HepG2 (cell line): Measurements from ENCODE around the gene CYP2A13. TPM values are rescaled to one million over a fixed set of nuclear protein-coding genes. Genes with fewer than 3 reads are reported as not detected.

ENCODE experiments used
- ATAC-seq: fragments of 200-7000 bp; cut with Tn5 transposase; 3 replicates; pipeline ENCODE4 v1.9.1; 2020; ENCODE audit warnings: mild to moderate bottlenecking, moderate library complexity
- BruUV-seq: library from RNA; stranded (reverse); fragments of 400-500 nt; replicated peaks from 2 replicates; lab custom pipeline; 2021; lab: Mats Ljungman, UMichigan
- CTCF ChIA-PET: fragments of 300-600 bp; formaldehyde crosslinking; extraction: SDS; loops from one replicate; lab custom pipeline; 2021; ENCODE audit warnings: low total read pairs, inconsistent platforms, low intra/inter-chr PET ratio; lab: Yijun Ruan, JAX
- POLR2A ChIA-PET: fragments of 350-600 bp; sonication (Branson Sonifier 250); formaldehyde crosslinking; loops from one replicate; lab custom pipeline; 2020; ENCODE audit warnings: antibody characterized with exemption, inconsistent platforms; lab: Yijun Ruan, JAX
- DNase-seq: peaks from one replicate; pipeline ENCODE4 v3.0.0-alpha.2; 2015; ENCODE audit warnings: low spot score
- FAIRE-seq: peaks from 3 replicates; lab custom pipeline; 2011; peaks lifted over from hg19 to GRCh38; lab: Jason Lieb, UNC
- H2AFZ ChIP-seq: one replicate; pipeline ENCODE4 v1.6.1; 2011; ENCODE audit warnings: low read length, inconsistent platforms
- H3K27ac ChIP-seq: fragments of 300-600 bp; 3 replicates; pipeline ENCODE4 v1.8.0; 2011; ENCODE audit warnings: mixed run types, mild to moderate bottlenecking, mixed read lengths, low read length, inconsistent platforms; ENCODE audit not compliant: insufficient read depth; ENCODE audit errors: extremely low read length
- H3K27me3 ChIP-seq, 2 experiments: fragments of 200-600 bp in 1 of 2; 2 replicates in 1 of 2; 3 replicates in 1 of 2; pipeline versions ENCODE4 v1.6.0 to v1.8.0; 2011; ENCODE audit warnings: low read length in 2 of 2, mild to moderate bottlenecking in 2 of 2, moderate library complexity in 2 of 2, inconsistent platforms in 1 of 2; ENCODE audit not compliant: insufficient read depth in 2 of 2, control insufficient read depth in 1 of 2
- H3K36me3 ChIP-seq, 2 experiments: fragments of 200-600 bp in 1 of 2; replicated peaks in 1 of 2; 2 replicates in 1 of 2; 3 replicates in 1 of 2; pipeline versions ENCODE4 v1.5.1 to v1.8.0; 2011; ENCODE audit warnings: low read length in 2 of 2, inconsistent platforms in 1 of 2; ENCODE audit not compliant: insufficient read depth in 2 of 2, control insufficient read depth in 1 of 2
- H3K4me1 ChIP-seq: 2 replicates; pipeline ENCODE4 v1.5.1; 2012; ENCODE audit warnings: low read length, inconsistent platforms; ENCODE audit not compliant: insufficient read depth
- H3K4me2 ChIP-seq: 2 replicates; pipeline ENCODE4 v1.6.0; 2011; ENCODE audit warnings: low read depth, low read length, inconsistent platforms
- H3K4me3 ChIP-seq, 3 experiments: fragments of 200-600 bp in 1 of 3; sonication (generic), shearing (Covaris generic) in 1 of 3; replicated peaks in 1 of 3; 2 replicates each; pipeline ENCODE4 v1.5.1; 2011 to 2016; ENCODE audit warnings: low read length in 3 of 3, inconsistent platforms in 2 of 3, low read depth in 2 of 3, mild to moderate bottlenecking in 2 of 3, control low read depth in 1 of 3, mixed read lengths in 1 of 3; ENCODE audit not compliant: insufficient read depth in 1 of 3
- H3K79me2 ChIP-seq: one replicate; pipeline ENCODE4 v1.6.1; 2011; ENCODE audit warnings: low read length, inconsistent platforms; ENCODE audit not compliant: insufficient read depth
- H3K9ac ChIP-seq: 2 replicates; pipeline ENCODE4 v1.6.0; 2011; ENCODE audit warnings: mild to moderate bottlenecking, low read depth, low read length, inconsistent platforms; ENCODE audit not compliant: insufficient read depth
- H3K9me3 ChIP-seq: 2 replicates; pipeline ENCODE4 v1.5.1; 2012; ENCODE audit warnings: mild to moderate bottlenecking, low read length
- H4K20me1 ChIP-seq: 2 replicates; pipeline ENCODE4 v1.6.0; 2011; ENCODE audit warnings: inconsistent platforms, mild to moderate bottlenecking, low read length, moderate library complexity; ENCODE audit not compliant: insufficient read depth
- CENPT ChIP-seq: sonication (generic); formaldehyde crosslinking; IDR thresholded peaks from 2 replicates; pipeline ENCODE4 v1.8.0; 2022; ENCODE audit warnings: low read depth, mild to moderate bottlenecking, moderate library complexity, missing genetic modification reagents
- HHEX ChIP-seq: IDR thresholded peaks from 2 replicates; pipeline ENCODE4 v1.6.1; 2016; ENCODE audit warnings: control low read depth
- NFATC3 ChIP-seq: sonication (generic); formaldehyde crosslinking; IDR thresholded peaks from 2 replicates; pipeline ENCODE4 v1.5.1; 2020; ENCODE audit warnings: mild to moderate bottlenecking, missing genetic modification reagents
- NFIB ChIP-seq: sonication (generic); formaldehyde crosslinking; IDR thresholded peaks from 2 replicates; pipeline ENCODE4 v1.9.0; 2021; ENCODE audit warnings: missing genetic modification reagents, mild to moderate bottlenecking, borderline replicate concordance
- NFRKB ChIP-seq: fragments of 450-650 bp; IDR thresholded peaks from 2 replicates; pipeline ENCODE4 v1.6.1; 2017
- NKX3-1 ChIP-seq: sonication (generic); formaldehyde crosslinking; IDR thresholded peaks from 2 replicates; pipeline ENCODE4 v1.5.0; 2020; ENCODE audit warnings: missing genetic modification reagents
- RBM39 ChIP-seq: fragments of 200-400 bp; formaldehyde crosslinking; IDR thresholded peaks from one replicate; pipeline ENCODE4 v1.6.1; 2018; ENCODE audit warnings: antibody characterized with exemption, mild to moderate bottlenecking, low read depth, low read length; ENCODE audit not compliant: poor library complexity, severe bottlenecking
- RXRA ChIP-seq: sonication (generic); formaldehyde crosslinking; IDR thresholded peaks from 2 replicates; pipeline ENCODE4 v1.5.1; 2020; ENCODE audit warnings: missing genetic modification reagents
- SRY ChIP-seq: sonication (generic); formaldehyde crosslinking; IDR thresholded peaks from 2 replicates; pipeline ENCODE4 v1.8.0; 2022; ENCODE audit warnings: mild to moderate bottlenecking, missing genetic modification reagents
- STAT5B ChIP-seq: sonication (generic); formaldehyde crosslinking; IDR thresholded peaks from 2 replicates; pipeline ENCODE4 v1.4.0; 2020; ENCODE audit warnings: missing genetic modification reagents
- TGIF2 ChIP-seq: IDR thresholded peaks from 2 replicates; pipeline ENCODE4 v1.6.1; 2016; ENCODE audit warnings: control low read depth, missing compliant biosample characterization
- ZEB1 ChIP-seq: IDR thresholded peaks from 2 replicates; pipeline ENCODE4 v1.6.1; 2012; ENCODE audit warnings: mild to moderate bottlenecking, low read depth, inconsistent platforms; ENCODE audit not compliant: insufficient replicate concordance
- ZNF3 ChIP-seq: IDR thresholded peaks from 2 replicates; pipeline ENCODE4 v1.7.0; 2017; ENCODE audit warnings: inconsistent platforms
- ZNF350 ChIP-seq: sonication (generic); formaldehyde crosslinking; IDR thresholded peaks from 2 replicates; pipeline ENCODE4 v1.4.0; 2020; ENCODE audit warnings: mild to moderate bottlenecking, low read depth, missing genetic modification reagents, borderline replicate concordance
- ZNF547 ChIP-seq: sonication (generic); formaldehyde crosslinking; IDR thresholded peaks from 2 replicates; pipeline ENCODE4 v1.5.1; 2020; ENCODE audit warnings: mild to moderate bottlenecking, missing genetic modification reagents
- ZNF564 ChIP-seq: sonication (generic); formaldehyde crosslinking; IDR thresholded peaks from 2 replicates; pipeline ENCODE4 v1.8.1; 2023; ENCODE audit warnings: mild to moderate bottlenecking, missing genetic modification reagents
- ZNF607 ChIP-seq: sonication (generic); formaldehyde crosslinking; IDR thresholded peaks from 2 replicates; pipeline ENCODE4 v1.5.1; 2020; ENCODE audit warnings: missing genetic modification reagents, mild to moderate bottlenecking, borderline replicate concordance
- ZNF629 ChIP-seq: sonication (generic); formaldehyde crosslinking; conservative IDR thresholded peaks from 2 replicates; pipeline ENCODE4 v1.5.0; 2020; ENCODE audit warnings: missing genetic modification reagents
- WGBS: methylation state at CpG from one replicate; pipeline ENCODE4 v1.1.6; 2017; ENCODE audit warnings: low lambda C conversion rate; 5-methylcytosine and 5-hydroxymethylcytosine counted together
- in situ Hi-C: cut with HindIII; loops from 2 replicates; pipeline ENCODE4 v1.10.0; 2017; ENCODE audit warnings: low pct_unique_long_range_greater_than_20kb; ENCODE audit not compliant: extremely low pct_ligation_motif_present
- intact Hi-C: fragments of 100-400 bp; cut with micrococcal nuclease; formaldehyde crosslinking; loops from one replicate; pipeline ENCODE4 v1.10.0; 2022; ENCODE audit not compliant: unreplicated experiment
- polyA plus RNA-seq, 8 experiments: library from polyadenylated mRNA; depleted of rRNA in 3 of 8; stranded (reverse) in 7 of 8; unstranded in 1 of 8; fragments of >200 nt; fragmentation: Illumina TruSeq in 4 of 8; extraction: Trizol in 4 of 8; gene quantifications; 2 replicates each; pipeline versions ENCODE4 v1.2.1 to v1.2.3, GENCODE V29; 2011 to 2016; ENCODE audit warnings: low read depth in 4 of 8, missing spikeins in 1 of 8, mixed read lengths in 1 of 8; ENCODE audit not compliant: insufficient read depth in 1 of 8
- total RNA-seq, 5 experiments: library from RNA; depleted of rRNA; stranded (reverse); fragments of >200 nt; fragmentation: Illumina TruSeq; extraction: Trizol; gene quantifications; 2 replicates each; pipeline ENCODE4 v1.2.3, GENCODE V29; 2016; ENCODE audit warnings: low read depth in 1 of 5
- TF ChIP-seq, protein P1 (sequence below): IDR thresholded peaks from 2 replicates; pipeline ENCODE4 v1.6.1; 2018; ENCODE audit warnings: missing genetic modification reagents
- TF ChIP-seq, protein P2 (sequence below): sonication (generic); formaldehyde crosslinking; IDR thresholded peaks from 2 replicates; pipeline ENCODE4 v1.5.0; 2020; ENCODE audit warnings: missing genetic modification reagents, mild to moderate bottlenecking, borderline replicate concordance

CYP2A13 gene
- total and polyA plus RNA-seq, 2 of the 13 experiments (the other 11 are each of a cell fraction or from before 2014, with no cell fraction given) = not detected

DNA sequence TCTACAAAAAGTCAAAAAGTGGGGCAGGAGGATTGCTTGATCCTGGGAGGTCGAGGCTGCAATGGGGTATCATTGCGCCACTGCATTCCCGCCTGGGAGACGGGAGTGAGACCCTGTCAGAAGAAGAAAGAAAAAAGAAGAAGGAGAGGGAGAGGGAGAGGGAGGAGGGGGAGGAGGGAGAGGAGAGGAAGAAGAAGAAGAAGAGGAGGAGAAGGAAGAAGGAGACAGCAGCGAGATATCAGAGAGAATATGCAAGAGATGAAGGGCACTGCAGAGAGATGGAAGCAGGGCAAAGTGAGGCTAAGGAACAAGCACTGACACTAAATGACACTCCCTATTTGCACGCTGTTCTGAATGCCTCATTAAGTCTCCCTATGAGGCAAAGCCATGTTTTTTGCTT is 40.4 kb downstream of the CYP2A13 start:
- Histone ChIP-seq H3K9me3 (no peaks in the 10 kb centered on the region), H3K27me3 (peaks cover 1 to 4% of the 10 kb centered on the region in 2 experiments; a peak in 4 of 5 replicates), H3K27ac (no peak overlapping the region), H3K4me1 (no peaks in the 10 kb centered on the region), H4K20me1 (no peaks in the 10 kb centered on the region), H3K36me3 (no peaks in the 10 kb centered on the region), H3K4me2 (no peak overlapping the region), H3K4me3 (no peak overlapping the region), H3K9ac (no peak overlapping the region), H2AFZ (no peak overlapping the region), H3K79me2 (no peaks in the 10 kb centered on the region)
- CTCF ChIA-PET = interaction anchor here (0.7 kb wide), 1 partner anchor 314 kb away, joined by 3 read pairs; no protein-coding TSS in a partner anchor
- 42% methylated on average over 6 of the region's 6 CpGs for WGBS
- in situ Hi-C loops (loop anchor here (25.0 kb wide), 1 partner anchor 466 kb away; no protein-coding TSS in a partner anchor), intact Hi-C loops (no loop called here)
- no peak for DNase-seq
- no peak for TF ChIP-seq ZEB1
- TF ChIP-seq ZNF350 (CRISPR knock-in tag) = no peak
- TF ChIP-seq ZNF564 (CRISPR knock-in tag) = no peak
- TF ChIP-seq NFATC3 (CRISPR knock-in tag) = no peak
- no peak for TF ChIP-seq NFRKB
- TF ChIP-seq, protein P1, sequence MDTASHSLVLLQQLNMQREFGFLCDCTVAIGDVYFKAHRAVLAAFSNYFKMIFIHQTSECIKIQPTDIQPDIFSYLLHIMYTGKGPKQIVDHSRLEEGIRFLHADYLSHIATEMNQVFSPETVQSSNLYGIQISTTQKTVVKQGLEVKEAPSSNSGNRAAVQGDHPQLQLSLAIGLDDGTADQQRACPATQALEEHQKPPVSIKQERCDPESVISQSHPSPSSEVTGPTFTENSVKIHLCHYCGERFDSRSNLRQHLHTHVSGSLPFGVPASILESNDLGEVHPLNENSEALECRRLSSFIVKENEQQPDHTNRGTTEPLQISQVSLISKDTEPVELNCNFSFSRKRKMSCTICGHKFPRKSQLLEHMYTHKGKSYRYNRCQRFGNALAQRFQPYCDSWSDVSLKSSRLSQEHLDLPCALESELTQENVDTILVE (CRISPR knock-in tag) = no peak
- no peak for TF ChIP-seq ZNF607 (CRISPR knock-in tag)
- TF ChIP-seq NFIB (CRISPR knock-in tag) = no peak
- BruUV-seq = no TSS peak
- FAIRE-seq = no peak
- ATAC-seq = no peak
- POLR2A ChIA-PET = no interaction called here

GRCh38 chr19:41131186-41131585 is 42.9 kb downstream of the CYP2A13 start:
- Histone ChIP-seq H3K4me2 (no peak overlapping the region), H3K79me2 (no peaks in the 10 kb centered on the region), H3K9me3 (no peaks in the 10 kb centered on the region), H3K4me1 (no peaks in the 10 kb centered on the region), H3K27me3 (peaks cover 1 to 4% of the 10 kb centered on the region in 2 experiments; a peak in 4 of 5 replicates), H2AFZ (no peak overlapping the region), H3K9ac (no peak overlapping the region), H3K27ac (no peak overlapping the region), H3K36me3 (no peaks in the 10 kb centered on the region), H3K4me3 (no peak overlapping the region), H4K20me1 (no peaks in the 10 kb centered on the region)
- ChIA-PET CTCF (no interaction called here), POLR2A (no interaction called here)
- 2% methylated on average over 3 of the region's 5 CpGs for WGBS
- in situ Hi-C loops (loop anchor here (10.0 to 25.0 kb wide), 2 partner anchors 316 to 469 kb away; no protein-coding TSS in a partner anchor), intact Hi-C loops (no loop called here)
- DNase-seq (no peak), ATAC-seq (no peak), FAIRE-seq (no peak)
- BruUV-seq = no TSS peak
- TF ChIP-seq STAT5B (no peak), RBM39 (no peak), CENPT (CRISPR knock-in tag) (no peak), SRY (CRISPR knock-in tag) (no peak), HHEX (CRISPR knock-in tag) (no peak), ZNF547 (CRISPR knock-in tag) (no peak), NKX3-1 (CRISPR knock-in tag) (no peak), ZNF3 (no peak), RXRA (CRISPR knock-in tag) (no peak), TGIF2 (CRISPR knock-in tag) (no peak), ZNF629 (CRISPR knock-in tag) (no peak)
- TF ChIP-seq, protein P2, sequence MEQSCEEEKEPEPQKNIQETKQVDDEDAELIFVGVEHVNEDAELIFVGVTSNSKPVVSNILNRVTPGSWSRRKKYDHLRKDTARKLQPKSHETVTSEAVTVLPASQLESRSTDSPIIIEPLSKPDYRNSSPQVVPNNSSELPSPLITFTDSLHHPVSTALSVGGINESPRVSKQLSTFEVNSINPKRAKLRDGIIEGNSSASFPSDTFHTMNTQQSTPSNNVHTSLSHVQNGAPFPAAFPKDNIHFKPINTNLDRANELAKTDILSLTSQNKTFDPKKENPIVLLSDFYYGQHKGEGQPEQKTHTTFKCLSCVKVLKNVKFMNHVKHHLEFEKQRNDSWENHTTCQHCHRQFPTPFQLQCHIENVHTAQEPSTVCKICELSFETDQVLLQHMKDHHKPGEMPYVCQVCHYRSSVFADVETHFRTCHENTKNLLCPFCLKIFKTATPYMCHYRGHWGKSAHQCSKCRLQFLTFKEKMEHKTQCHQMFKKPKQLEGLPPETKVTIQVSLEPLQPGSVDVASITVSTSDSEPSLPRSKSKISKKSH = no peak
